GM13977 (cell line): ENCODE data around the gene CAMK1G.
A peak's percentile ranks its signal among the peaks of the same experiment; 100 is the strongest.

Experiments used
- DNase-seq: peaks from one replicate; pipeline ENCODE4 v3.0.0; 2012; ENCODE audit warnings: low spot score
- CTCF ChIP-seq: IDR thresholded peaks from 2 replicates; pipeline ENCODE4 v1.5.1; 2012; ENCODE audit warnings: mild to moderate bottlenecking, control low read depth; ENCODE audit not compliant: insufficient read depth; ENCODE audit errors: extremely low read depth, missing control alignments
- in situ Hi-C: fragments of 300-500 bp; cut with MboI; formaldehyde crosslinking; loops from one replicate; pipeline ENCODE4 v1.12.0; 2022; ENCODE audit warnings: low sequenced_read_pairs, low pct_unique_long_range_greater_than_20kb, mixed read lengths, inconsistent platforms; ENCODE audit not compliant: unreplicated experiment

CAMK1G gene

DNA sequence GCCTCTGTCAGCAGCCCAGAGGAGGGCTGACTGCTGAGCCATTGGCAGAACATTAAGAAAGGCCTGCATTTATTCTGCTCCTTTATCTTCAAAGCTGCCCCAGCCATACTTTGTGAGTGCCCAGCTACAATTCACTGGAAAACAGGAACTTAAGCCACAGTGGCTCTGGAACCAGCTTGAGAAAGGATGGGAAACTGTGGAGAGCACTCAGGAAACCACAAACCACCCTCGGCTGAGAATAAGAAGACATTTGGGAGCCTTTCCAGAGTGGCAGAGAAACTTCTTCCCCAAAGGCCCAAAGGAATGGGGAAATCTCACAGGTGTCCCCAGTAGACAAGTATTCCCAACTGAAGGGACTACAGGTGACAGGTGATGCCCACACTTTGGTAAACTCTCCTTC, 66.9 kb downstream of the CAMK1G start:
- TF ChIP-seq CTCF = no peak
- DNase-seq = no peak
- in situ Hi-C loops = no loop called here

DNA sequence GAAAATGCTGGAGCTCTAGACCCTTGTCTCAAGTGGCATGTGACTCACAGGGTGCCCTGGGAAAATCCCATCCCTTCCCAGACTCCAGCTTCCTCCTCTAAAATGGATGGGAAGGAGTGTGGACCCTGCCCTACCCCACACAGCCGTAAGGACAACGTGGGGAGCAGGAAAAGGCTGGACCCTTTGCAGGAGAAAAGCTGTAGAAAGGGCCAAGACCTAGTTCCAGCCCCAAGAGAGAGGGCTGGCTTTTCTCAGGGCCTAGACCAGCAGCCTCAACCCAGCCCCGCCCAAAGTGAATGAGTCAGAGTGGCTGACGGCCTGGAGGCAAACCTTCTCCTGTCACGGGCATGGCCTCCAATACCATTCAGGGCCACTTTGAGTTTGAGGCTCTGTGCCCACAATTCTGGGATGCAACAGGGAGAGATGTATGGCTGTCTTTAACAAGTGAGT, 67.6 kb downstream of the CAMK1G start:
- in situ Hi-C loops = no loop called here
- no peak for TF ChIP-seq CTCF
- DNase-seq = peak; percentile 50

DNA sequence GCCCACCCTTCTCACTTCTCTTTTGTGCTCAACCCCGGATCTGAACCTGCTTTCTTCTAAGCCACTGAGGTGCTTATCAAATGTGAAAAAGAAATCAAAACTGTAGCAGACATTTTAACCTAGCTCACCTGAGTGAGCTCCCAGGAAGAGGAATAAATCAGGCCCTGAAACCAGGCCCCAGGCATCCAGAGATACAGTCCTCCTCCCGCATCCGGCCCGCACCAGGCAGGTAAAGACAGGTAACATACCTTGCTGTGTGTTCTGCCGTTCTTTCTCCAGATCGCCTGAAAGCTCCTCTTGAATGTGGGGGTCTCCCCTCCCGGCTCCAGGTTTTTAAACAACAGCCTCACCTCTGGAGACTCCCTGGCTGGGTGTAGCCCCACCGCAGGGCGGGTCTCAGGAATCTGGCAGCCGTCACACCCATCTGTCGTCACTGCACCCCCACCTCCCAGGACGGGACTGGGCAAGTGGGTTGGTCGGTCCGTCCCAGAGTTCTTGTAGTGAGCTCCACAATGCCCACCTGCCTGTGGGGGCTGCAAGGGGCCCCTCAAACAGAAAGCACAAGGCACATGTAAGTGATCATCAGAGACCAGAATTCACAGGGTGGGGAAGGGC, 68.7 kb downstream of the CAMK1G start, which contains the start of gene LAMB3:
TSS of gene LAMB3 (minus strand) at position 305 of the 615 bp plus-strand sequence. CDS start 1,481 bp downstream, outside the sequence.
- in situ Hi-C loops = no loop called here
- DNase-seq = no peak
- no peak for TF ChIP-seq CTCF

DNA sequence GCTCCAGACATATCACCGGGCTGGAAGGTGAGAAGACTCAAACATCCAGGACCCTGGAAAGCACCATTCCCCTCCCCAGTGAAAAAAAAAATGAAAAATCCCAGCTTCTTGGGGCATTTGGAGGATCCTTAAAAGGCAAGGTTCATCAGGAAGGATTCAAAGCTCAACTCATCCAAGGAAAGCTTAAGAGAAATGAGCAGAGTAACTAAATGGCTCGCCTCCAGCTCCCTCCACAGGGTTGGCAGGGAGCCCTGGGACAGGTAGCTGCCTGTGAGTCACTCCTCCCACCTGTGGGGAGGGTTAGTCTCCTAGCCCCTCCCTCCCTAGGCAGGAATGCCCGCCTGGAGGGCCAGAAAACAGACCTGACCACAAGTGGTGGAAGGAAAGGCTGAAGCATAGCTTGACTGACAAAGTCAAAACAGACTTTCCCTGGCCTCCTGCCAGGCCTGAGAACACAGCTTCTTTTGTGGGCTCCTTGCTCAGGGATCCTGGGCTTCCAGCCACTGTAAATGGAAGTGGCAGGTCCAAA, 69.4 kb downstream of the CAMK1G start:
- no peak for DNase-seq
- TF ChIP-seq CTCF = no peak
- in situ Hi-C loops = no loop called here

DNA sequence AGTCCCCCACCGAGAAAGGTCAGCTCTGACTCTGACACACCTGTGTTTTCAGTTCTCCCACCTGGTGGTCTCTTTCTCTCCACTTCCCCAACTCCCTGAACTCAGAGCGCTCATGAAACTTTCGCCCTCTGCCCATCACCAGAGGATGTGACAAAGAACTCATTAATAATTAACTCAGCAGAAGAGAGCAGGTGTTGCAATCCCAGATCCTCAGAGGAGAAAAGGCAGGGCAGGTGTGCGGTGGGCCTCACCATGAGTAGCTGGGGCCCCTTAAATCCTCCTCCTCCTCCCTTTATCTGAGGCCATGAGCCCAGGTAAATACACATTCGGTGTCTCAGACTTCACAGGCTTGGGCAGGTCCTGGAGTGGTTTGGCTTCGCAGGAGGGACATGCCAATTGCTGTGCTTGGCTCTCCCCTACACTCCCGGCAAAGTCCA, 70.4 kb downstream of the CAMK1G start:
- DNase-seq = no peak
- no peak for TF ChIP-seq CTCF
- in situ Hi-C loops = no loop called here

- in situ Hi-C loops = no loop called here
- no peak for TF ChIP-seq CTCF
- no peak for DNase-seq
Observed at GRCh38 chr1:209655411-209656231, 72.1 kb downstream of the CAMK1G start.
